ENCODE data around the gene DTNB.

GRCh38 chr2:25712455-25712854 lies 39.1 kb upstream of the DTNB start:
- TF ChIP-seq ZNF16 (tag by site-specific recombination; IDR thresholded peaks at IDR 0.05; ENCODE audit: low read depth), result no peak
- TF ChIP-seq, protein P1, sequence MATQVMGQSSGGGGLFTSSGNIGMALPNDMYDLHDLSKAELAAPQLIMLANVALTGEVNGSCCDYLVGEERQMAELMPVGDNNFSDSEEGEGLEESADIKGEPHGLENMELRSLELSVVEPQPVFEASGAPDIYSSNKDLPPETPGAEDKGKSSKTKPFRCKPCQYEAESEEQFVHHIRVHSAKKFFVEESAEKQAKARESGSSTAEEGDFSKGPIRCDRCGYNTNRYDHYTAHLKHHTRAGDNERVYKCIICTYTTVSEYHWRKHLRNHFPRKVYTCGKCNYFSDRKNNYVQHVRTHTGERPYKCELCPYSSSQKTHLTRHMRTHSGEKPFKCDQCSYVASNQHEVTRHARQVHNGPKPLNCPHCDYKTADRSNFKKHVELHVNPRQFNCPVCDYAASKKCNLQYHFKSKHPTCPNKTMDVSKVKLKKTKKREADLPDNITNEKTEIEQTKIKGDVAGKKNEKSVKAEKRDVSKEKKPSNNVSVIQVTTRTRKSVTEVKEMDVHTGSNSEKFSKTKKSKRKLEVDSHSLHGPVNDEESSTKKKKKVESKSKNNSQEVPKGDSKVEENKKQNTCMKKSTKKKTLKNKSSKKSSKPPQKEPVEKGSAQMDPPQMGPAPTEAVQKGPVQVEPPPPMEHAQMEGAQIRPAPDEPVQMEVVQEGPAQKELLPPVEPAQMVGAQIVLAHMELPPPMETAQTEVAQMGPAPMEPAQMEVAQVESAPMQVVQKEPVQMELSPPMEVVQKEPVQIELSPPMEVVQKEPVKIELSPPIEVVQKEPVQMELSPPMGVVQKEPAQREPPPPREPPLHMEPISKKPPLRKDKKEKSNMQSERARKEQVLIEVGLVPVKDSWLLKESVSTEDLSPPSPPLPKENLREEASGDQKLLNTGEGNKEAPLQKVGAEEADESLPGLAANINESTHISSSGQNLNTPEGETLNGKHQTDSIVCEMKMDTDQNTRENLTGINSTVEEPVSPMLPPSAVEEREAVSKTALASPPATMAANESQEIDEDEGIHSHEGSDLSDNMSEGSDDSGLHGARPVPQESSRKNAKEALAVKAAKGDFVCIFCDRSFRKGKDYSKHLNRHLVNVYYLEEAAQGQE (tag by site-specific recombination; IDR thresholded peaks at IDR 0.05), result no peak
- no peak for TF ChIP-seq CTCF (tag by site-specific recombination; IDR thresholded peaks at IDR 0.05)
- TF ChIP-seq EGR2 (tag by site-specific recombination; IDR thresholded peaks at IDR 0.05; ENCODE audit: low read depth), result no peak
- TF ChIP-seq ZNF560 (tag by site-specific recombination; IDR thresholded peaks at IDR 0.05; ENCODE audit: borderline replicate concordance), result no peak
- no peak for TF ChIP-seq ZNF529 (tag by site-specific recombination; IDR thresholded peaks at IDR 0.05; ENCODE audit: insufficient replicate concordance)
- no peak for TF ChIP-seq ZNF175 (tag by site-specific recombination; IDR thresholded peaks at IDR 0.05)
- no peak for TF ChIP-seq ELK4 (IDR thresholded peaks at IDR 0.05; ENCODE audit: borderline replicate concordance, low read depth, low read length)
